GM21825 (cell line): ENCODE results near the gene SCFD2.

ENCODE experiments used
- ATAC-seq: cut with Tn5 transposase; IDR thresholded peaks from one replicate; pipeline ENCODE4 v1.9.1; 2021; ENCODE audit warnings: mild to moderate bottlenecking, moderate library complexity; ENCODE audit not compliant: unreplicated experiment

SCFD2 gene

DNA sequence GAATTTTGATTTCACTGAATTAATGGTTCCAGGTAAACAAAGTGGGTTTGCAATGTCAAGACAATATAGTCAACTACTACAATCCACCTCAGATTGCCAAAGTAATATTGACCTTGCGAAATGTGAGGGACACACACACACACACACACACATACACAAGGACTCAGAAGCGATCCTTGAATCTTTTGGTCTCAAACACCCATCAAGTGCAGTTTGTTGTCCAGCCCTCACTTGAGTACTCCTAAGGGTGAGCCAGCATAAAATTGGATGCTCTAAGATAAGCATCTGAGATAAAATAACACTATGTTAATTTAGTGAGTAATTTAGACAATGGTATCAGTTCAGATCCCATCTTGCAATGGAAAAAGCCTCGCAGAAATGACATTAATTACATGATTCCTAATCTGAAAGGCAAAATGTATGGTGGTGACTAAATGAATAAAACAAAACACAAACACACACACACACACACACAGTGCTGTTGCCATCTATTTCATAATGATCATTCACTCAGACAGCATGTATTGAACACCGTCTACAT is 401.2 kb downstream of the SCFD2 start:
- no peak for ATAC-seq

DNA sequence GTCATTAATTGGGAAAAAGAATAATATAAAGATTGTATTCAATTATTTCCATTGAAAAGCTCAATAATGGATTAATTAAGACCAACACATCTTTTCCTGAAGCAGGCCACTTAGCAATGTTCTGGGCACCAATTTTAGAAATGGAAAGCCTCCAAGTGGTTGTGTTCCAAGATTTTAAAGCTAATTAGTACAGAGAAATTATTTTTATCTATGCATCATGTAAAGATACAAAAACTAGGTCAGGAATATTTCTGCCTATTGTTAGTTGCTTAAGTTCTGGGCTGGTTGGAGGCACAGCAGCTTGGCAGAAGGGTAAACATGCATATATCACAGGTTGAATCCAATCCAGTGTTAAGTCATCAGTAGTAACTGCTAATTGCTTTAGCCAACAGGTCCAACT is 401.9 kb downstream of the SCFD2 start:
- ATAC-seq, result no peak

DNA sequence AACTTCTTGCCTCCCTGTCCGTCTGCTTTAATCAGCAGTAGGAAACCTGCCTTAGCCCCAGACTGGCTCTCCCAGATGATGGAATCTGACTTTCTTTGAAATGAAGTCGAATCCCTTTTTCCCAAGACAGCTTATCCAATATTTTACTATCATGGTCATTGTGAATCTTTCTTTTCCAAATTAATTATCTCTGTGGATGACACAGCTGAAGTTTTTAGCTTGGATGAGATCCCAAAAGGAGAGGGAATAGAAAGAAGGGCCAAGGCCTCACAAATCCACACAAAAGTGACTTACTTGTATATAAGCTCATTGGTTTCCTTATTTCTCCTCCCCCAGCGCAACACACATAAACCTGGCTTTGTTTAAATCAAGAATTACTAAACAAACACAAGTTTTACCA is 403.1 kb downstream of the SCFD2 start:
- no peak for ATAC-seq

DNA sequence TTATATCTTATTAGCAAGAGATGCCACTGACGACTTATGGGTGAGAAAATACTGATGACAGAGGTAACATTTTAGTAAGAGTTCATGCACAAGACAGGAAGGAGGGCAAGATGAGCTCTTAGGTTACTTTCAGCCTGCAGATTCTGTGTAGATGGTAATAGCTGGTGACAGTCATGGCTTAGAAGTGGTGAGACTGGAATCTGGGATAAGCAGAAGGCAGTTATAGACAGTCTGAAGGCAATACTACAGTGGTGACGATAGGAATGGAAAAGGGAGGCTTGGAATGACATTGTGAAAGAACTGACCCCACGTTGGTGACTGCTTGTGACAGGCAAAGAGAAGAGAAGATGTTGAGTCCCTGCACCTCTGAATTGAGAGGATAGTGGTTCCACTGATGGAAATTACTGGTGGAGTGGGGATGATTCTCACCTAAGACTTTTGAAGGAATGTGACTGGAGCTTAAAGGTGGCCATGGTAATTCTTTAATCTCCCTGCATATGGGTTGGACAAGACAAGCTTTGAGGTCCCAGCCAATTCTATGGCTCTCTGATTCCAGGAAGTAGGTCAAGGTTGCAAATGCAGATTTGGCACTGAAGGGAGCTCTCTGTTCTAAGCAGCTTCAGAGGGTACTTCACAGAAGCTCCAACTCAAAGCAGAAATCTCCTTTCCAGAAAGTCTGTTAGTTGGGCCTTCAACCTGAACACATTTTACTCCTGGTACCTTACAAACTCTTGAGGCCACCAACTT is 404.0 kb downstream of the SCFD2 start:
- ATAC-seq, result no peak

DNA sequence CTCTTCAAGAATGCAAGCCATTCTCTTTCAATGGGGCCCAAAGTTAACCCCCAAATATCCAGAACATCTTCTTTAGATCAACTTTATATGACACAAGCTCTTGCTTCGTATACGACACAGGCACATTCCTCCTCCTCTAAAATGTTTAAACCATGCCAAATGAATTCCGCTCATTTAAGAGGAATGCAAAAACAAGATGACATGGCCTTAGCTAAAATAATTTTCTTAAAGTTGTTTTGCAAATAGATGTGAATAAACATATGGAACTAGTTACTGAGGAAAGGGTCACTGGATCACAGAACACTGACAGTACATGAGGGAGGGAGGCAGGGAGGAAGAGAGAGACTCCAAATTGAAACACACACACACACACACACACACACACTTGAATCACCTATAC is 406.3 kb downstream of the SCFD2 start:
- ATAC-seq, result no peak

DNA sequence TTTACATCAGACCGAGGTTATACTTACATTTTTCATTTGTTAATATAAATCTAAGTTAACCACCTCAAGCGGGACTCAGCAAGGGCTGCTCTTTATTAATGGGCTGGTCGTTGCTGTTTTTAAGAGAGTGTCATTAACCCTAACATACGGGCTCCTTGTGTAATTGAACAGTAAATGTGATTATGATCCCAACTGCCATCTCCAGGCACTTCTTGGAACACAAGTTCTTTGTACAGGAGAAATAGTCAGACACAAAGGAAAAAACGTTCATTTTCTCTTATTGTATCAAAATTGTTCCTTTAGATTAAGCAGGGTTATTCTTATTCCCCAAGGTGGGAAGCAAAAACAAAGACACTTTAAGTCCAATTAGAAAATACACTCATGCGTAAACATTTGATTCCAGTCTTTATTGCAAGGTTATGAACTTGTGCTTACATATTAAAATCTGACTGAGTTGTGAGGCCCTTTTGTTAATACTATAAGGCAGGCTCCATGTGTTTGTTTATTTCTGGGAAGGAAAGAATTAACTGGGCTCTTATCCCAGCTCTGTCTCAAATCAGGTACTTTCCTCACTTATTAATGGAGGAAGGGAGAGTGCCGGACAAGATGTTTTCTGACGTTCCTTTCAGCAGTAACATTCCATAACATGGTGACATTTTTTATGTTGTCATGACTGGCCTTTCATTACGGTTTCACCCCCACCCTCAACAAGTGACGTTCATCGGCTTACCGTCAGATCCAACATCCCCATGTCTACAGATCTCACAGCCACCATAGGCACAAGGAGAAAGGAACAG is 407.8 kb downstream of the SCFD2 start:
- ATAC-seq, result no peak

DNA sequence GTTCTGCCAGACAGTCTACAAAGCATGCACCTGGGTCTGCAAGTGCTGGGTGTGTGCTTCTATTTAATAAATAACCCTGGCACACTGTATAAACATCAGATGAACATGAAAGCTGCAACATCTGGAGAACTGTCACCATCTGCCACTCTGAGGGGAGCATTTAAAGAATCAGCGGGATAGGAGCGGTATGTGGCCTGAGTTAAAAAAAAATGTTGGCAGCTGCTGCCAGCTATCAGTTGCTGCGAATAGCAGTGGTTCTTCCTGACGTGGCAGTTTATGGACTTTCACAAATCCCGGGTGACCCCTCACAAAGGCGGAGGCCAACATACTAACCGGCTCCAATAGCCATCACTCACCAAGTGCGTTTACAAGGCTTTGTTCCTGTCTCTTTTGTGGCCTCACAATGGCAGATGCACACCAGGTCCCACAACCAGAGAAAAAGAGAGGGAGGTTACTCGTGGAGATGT is 408.6 kb downstream of the SCFD2 start:
- no peak for ATAC-seq

DNA sequence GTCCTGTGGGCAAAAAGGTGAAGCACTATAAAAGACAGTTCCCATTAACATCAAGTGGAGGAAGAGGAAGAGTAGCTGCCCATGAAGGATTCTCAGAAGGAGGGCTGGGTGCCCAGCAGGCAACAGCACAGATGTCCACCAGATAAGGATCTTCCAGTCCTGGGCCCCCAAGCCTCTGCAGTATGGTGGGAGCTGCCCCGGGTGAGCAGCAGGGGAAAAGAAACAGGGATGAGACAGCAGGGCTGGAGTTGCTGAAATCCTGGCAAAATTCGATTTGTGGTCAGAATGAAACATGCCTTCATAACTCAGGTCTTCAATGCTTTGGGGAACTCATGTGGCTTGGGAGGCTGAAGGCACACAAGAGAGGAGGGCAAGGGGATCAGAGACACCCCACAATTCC is 409.2 kb downstream of the SCFD2 start:
- no peak for ATAC-seq

DNA sequence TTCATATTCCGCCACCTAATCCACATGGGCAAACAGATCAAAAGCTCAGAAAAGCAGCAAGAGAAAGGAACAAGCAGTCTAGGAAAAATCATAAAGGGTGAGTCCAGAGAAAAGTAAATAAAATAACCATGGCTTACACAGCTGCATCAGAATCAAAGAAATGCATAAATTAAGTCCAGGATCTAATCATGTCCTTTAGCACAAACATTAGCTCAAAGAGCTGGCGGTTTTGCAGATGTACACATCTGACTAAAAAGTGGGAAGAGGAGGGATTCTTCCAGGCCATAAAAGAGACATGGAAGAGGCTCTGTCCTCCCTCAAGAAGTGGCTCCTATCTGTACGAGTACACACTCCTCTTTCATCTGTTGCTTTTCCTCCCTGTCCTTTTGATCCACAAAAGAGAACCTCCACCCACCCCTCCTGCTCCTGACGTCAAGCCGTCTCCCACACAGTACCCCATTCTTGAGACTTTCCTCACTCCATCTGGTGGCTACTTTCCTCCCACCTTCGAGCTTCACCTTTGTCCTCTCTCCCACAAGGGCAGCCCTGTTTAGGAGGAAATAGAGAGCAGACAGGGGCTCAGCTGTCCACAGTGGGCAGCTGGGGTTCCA is 411.2 kb downstream of the SCFD2 start:
- ATAC-seq, result no peak

DNA sequence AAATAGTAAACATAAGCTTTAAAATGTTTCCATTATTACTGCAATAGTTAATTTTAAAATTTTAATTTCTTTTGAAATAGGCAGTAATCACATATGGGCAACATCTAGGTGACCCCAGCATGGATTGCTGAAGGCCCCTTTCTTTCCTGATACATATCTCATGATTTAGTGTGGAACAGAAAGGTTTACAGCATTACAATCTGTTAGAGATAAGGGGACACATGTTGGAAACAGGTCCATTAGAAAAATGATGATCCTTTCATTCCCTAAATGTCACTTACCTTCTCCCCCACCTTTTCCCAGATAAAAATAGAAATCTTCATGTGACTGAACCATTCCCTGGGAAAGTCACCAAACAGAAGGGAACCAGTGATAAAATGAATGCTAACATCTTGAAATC is 413.3 kb downstream of the SCFD2 start:
- no peak for ATAC-seq

DNA sequence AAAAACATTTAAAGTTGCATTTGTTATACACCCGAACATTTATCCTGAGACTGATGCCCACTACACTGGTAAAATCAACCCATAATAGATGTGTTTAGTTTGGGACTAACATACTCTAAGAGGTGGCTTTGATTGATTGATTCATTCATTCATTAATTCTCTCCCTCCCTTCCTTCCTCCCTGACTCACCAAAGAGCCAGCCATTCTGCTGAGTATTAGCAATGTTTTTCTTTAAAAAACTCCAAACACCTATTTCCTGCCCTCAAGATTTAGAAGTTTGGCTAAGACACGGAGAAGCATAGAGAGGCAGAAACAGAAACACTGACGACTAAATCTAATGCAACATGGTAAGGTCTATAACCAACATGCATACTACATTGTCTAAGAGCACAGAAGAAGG is 414.8 kb downstream of the SCFD2 start:
- no peak for ATAC-seq

DNA sequence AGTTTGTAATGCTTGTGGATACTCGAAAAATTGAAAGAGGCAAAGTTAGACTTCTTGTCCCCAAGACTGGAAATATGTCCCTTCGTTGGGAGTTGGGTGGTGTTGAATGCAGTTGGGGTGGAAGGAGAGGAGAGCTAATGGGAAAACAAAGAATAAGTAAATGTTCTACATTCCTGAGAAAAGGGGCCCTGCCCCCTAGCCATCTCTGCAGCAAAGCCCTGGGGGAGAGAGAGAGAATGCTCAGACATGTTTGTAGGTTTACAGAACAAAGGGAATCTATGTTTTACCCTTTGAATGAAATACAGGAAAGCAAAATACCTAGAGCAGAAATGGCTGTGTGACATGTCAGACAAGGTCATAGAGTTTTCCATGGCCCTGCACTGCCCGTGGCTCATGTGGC is 415.6 kb downstream of the SCFD2 start:
- no peak for ATAC-seq

DNA sequence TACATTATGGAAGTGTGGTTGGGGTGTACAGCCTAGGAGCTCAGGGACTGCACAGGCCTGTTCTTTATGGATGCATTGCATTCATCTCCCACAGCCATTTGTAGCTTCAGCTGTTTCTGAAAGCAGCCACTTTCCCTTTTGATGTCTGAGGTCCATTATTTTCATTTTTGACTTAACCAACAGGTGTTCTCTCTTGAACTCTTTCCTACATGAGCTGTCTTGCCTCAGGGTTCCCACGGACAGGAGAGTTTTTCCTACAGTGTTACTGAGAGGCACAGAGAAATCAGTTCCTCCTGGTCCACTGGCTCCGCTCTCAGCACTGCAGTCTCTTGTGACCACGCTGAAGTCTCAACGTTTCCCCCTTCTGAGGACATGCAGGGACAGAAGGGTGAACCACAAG is 416.5 kb downstream of the SCFD2 start:
- ATAC-seq, result no peak

DNA sequence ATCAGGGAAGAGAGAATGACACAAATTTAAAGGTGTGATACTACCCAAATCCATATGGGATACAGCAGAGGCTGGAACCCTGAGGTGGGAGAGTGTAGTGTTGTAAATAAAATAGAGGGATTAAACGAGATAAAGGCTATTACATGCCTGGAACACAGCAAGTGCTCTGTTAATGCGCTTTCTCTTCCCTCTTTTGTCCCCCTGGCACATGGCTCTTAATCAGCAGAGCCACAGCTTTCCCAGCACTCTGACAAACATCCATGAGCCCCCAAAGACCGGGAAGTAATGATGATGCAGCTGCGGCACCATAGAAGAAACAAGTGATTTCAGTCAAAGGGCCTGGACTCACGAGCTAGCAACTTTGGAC is 417.8 kb downstream of the SCFD2 start:
- ATAC-seq, result no peak

DNA sequence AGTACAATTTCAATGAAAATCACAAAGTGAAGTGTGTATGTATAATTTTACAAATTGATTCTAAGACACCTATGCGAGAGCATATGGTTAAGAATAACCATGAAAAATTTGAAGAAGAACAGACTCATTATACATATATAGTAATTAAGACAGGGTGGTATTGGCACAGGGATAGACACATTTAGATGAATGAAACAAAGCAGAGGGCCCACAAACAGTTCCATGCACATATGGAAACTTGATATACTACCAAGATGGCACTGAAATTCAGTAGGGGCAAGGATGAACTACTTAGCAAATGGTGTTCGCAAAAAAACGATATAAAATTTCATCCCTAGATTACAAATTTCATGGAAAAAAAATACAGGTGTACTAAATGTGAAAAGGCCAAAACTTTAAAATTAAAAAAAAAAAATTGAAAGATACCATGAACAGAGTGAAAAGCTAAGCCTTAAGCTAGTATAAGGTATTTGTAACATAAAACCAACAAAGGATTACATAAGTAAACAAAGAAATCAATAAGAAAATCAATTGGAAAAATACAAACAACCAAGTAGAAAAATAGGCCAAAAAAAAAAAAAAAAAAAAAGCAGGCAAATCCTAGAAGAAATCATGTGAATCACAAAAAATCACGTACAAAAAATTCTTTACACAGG is 418.3 kb downstream of the SCFD2 start:
- no peak for ATAC-seq

DNA sequence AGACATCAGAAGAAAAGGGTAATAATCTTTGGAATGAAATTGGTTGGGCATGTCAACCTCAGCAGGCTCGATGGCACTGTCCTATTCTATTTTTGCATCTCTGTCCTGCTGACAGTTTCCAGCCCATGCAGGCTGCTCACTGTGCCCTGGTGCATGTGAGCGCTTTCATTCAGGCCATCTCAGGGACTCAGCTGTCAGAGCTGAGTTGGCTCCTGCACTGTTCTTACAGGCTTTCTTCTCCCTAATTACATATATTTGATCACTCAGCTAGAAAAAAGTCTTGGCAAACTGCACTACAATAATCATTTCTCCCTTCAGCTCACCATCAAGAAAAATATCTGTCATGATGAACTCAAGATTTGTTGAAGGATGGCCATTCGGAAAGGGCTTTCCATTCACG is 419.0 kb downstream of the SCFD2 start:
- no peak for ATAC-seq

DNA sequence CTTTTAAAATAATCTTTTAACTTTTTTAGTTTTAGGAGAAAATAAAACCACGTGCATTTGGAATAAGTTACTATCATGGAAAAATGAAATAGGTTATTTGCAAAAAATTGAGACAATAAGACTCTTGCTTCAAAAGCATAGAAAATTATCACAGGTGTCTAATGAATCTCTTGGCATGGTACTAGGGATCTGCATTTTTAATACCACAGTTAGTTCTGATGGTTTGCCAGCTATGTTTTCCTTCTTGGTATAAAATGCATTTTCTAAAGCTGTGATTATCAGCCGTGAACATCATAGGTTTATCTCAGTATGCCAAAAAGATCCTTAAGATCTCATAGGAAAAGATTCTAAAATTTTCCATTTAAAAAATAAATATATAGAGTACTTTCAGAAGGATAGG is 419.9 kb downstream of the SCFD2 start:
- ATAC-seq, result no peak

DNA sequence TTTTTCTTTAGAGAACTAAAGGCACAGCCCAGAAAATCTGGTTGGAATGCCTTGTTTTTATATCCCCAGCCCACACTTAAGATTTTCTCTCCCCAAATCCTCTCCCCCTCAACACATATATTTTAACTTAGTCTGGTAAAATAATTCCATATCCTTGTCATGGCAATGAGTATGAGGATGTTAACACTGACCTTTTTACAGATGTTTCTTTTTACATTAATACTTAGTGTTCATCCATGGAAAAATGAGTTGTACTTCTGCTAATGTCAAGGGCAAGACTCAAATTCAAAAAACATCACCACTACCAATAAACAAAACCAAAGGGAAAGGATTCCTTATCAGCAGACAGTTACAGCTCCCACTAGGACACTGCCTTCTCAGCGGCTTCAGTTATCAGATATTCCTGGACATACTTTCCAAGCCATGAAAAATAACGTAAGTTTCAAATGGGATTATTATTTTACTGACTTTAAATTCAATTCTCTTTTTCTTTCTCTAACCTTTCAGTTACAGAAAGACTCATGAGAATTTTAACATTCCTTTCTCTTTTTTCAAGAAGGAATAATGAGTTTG is 420.4 kb downstream of the SCFD2 start:
- ATAC-seq, result no peak

DNA sequence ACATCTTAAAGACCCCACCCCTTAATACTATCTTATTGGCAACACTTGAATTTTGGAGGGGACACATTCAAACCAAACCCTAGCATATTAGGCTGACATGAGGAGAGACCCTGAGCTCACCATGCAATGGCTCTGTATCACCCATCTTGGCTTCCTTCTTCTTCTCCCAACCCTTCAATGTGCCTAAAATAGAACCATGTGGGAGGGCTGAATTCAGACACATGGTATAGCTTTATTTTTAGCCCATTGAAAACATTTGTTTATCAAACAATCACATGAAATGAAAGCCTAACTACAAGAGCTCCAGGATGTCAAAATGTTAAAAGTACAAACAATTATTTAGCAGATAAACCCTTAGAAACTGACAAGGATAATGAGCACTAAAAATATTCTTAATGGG is 422.2 kb downstream of the SCFD2 start:
- ATAC-seq, result no peak

DNA sequence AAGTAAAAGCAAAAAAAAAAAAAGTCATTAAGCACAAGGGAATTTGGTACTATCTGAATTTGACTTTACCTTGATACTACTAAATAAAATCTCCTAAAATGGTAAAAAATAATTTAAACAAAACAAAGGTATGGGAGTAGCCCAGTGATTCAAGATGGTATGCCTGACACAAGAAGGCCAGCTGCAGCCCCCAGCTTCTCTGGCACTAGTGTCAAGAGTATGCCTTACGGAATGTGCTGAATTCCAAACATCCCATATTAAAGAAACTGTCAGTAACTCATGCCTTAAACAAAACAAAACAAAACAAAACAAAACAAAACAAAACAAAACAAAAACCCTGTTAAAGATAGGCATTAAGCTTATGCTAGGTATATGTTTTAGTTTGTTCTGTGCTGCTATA is 422.9 kb downstream of the SCFD2 start:
- no peak for ATAC-seq

DNA sequence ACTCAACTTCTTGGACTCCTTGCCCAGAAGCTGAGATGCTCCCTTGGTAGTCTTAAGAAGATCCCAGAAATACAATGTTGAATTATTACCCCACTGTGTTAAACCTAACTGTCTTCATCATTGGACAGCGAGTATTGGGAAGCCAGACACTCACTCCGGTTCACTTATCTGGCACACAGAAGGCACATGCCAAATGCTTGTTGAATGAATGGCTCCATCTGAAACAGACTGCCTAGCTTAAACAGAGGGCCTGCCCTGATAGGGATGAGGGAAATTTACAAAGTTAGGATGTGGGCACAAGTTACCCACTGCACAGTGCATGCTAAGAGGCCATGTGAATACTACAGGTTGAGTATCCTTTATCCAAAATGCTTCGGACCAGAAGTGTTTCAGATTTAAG is 424.4 kb downstream of the SCFD2 start:
- no peak for ATAC-seq
